NK-92 treated with Interleukin-12 subunit alpha and Interleukin-12 subunit beta, amount 100 ng/mL, for 24 hours (cell line): ENCODE data around the gene ZDHHC12.

Source experiments
- DNase-seq: peaks from one replicate; lab custom pipeline; 2025; lab: John Stamatoyannopoulos, UW

The ZDHHC12 gene

GRCh38 chr9:128729766-128730517 is 6.0 kb upstream of the ZDHHC12 start:
- DNase-seq, result no peak

- DNase-seq, result no peak
These were observed 5.4 kb upstream of the ZDHHC12 start for GRCh38 chr9:128729302-128729701.

- no peak for DNase-seq
These were observed 4.4 kb upstream of the ZDHHC12 start for GRCh38 chr9:128728298-128728697.

GRCh38 chr9:128727640-128728248 is 3.8 kb upstream of the ZDHHC12 start:
- DNase-seq, result no peak

GRCh38 chr9:128724744-128725211 is 851 bp upstream of the ZDHHC12 start:
- DNase-seq, result no peak

GRCh38 chr9:128723352-128723865 is 518 bp downstream of the ZDHHC12 start:
- DNase-seq, result no peak

- no peak for DNase-seq
These were observed 1.3 kb downstream of the ZDHHC12 start for GRCh38 chr9:128722380-128723351.

GRCh38 chr9:128721487-128722010 is 2.4 kb downstream of the ZDHHC12 start:
- no peak for DNase-seq

- no peak for DNase-seq
These were observed 3.0 kb downstream of the ZDHHC12 start for GRCh38 chr9:128720841-128721486.

GRCh38 chr9:128719919-128720605 is 3.9 kb downstream of the ZDHHC12 start:
- DNase-seq, result no peak

GRCh38 chr9:128718475-128718874 is 5.5 kb downstream of the ZDHHC12 start:
- no peak for DNase-seq

GRCh38 chr9:128718047-128718446 is 5.9 kb downstream of the ZDHHC12 start:
- no peak for DNase-seq

- DNase-seq, result no peak
These were observed 7.2 kb downstream of the ZDHHC12 start for GRCh38 chr9:128716581-128717254.

- DNase-seq, result no peak
These were observed 8.5 kb downstream of the ZDHHC12 start for GRCh38 chr9:128715436-128715750.

- DNase-seq, result no peak
These were observed 9.1 kb downstream of the ZDHHC12 start for GRCh38 chr9:128714586-128715435.

- no peak for DNase-seq
These were observed 9.9 kb downstream of the ZDHHC12 start for GRCh38 chr9:128713941-128714573.

- DNase-seq, result no peak
These were observed 10.5 kb downstream of the ZDHHC12 start for GRCh38 chr9:128713411-128713780.

GRCh38 chr9:128712451-128713410 is 11.2 kb downstream of the ZDHHC12 start:
- no peak for DNase-seq
